ENCODE measurements around the gene TCF4.

TCF4 gene

DNA sequence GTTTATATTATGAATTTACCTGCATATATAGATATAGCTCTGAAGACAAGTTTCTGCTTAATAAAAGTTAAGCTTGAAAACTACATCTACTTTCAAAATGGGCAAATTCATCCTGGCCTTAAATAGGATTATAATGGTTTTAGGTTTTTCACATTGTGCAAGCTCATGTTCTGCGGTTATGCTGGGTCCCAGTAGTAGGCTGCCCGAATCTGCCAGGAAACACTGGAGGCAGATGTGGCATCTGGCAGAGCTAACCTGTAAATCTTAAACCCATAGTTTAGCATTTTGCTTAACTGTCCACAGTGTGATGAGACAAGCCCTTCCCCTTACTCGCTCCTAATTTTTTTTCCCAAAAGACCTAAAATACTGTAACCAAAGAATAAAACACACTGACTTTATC is 234.2 kb downstream of the TCF4 start:
- no peak for DNase-seq (ENCODE audit: insufficient read length, low spot score)
- TF ChIP-seq POLR2A (IDR thresholded peaks at IDR 0.05; ENCODE audit: low read depth, low read length): no peak
- FAIRE-seq: no peak

DNA sequence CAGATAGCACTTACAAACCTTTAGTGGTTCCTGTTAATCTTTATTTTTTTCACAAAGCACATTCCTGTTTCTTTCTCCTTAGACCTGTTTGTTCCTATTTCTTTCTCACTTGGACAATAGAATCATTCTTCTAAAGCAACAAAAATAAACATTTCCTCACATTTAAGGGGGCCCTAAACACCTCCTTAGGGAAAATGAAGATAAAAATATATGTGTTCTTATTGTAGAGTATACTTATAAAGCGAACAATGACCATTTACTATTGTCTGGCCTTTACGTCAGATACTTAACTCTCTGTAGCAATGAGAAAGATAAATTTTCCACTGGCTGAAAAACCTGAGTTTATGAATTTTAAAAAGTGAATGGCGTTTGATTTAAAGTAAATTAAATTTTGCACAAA is 234.6 kb downstream of the TCF4 start:
- FAIRE-seq (no peak), DNase-seq (ENCODE audit: insufficient read length, low spot score) (no peak)
- no peak for TF ChIP-seq POLR2A (IDR thresholded peaks at IDR 0.05; ENCODE audit: low read depth, low read length)

DNA sequence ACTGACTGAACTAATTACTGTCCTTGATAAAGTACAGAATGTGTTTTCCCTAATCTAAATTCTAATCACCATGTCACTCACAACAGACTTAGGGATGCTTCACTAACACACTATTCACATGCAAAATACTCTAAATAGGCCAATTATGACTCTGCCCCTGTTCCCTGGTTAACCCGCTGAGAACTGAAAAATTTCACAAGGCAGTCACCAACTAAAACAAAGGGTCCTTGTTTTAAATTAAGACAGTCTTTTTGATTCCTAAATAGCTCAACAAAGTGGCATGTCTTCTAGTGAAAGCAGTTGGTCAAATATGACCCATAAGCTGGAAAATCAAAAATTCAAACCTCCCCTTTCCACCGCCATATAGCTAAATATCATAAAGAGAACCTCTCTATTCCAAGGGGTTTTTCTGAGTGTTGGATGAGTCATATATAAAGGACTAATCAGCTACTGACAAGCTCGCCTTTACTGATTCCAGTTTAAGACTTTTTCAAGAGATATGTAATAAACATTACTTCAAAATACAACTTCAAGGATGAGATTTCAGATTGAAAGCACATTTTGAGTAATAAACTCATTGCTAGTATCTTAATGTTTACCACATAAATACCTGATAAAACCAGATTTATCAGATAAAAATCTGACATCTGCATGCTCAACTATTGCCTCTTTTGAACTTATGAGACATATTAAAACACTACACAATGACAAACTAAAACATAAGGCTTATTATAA is 235.8 kb downstream of the TCF4 start:
- FAIRE-seq: no peak
- no peak for TF ChIP-seq POLR2A (IDR thresholded peaks at IDR 0.05; ENCODE audit: low read depth, low read length)

DNA sequence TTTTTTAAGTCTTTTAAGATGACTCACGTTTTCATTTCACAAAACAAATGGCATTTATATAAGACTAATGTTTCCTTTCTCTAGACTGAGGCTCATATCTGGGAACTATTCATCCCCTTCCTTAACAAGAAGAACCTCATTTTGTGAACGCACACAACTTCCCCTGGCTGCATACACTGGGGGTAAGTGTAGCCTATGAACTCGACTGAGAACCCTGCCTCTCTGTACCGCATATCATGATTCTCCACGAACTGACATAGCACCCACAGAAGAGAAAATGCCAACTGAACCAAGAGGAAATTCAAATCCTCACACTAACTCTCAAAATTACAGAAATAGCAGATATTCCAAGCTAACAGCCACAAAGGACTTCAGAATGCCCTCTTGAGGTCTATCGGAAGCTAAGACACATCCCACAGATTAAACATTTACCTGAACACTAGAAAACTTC is 236.7 kb downstream of the TCF4 start:
- DNase-seq (ENCODE audit: insufficient read length, low spot score) (no peak), FAIRE-seq (no peak)
- no peak for TF ChIP-seq POLR2A (IDR thresholded peaks at IDR 0.05; ENCODE audit: low read depth, low read length)

More for the DNA sequence above, 235.8 kb downstream of the TCF4 start:
- DNase-seq (ENCODE audit: insufficient read length, low spot score): no peak

DNA sequence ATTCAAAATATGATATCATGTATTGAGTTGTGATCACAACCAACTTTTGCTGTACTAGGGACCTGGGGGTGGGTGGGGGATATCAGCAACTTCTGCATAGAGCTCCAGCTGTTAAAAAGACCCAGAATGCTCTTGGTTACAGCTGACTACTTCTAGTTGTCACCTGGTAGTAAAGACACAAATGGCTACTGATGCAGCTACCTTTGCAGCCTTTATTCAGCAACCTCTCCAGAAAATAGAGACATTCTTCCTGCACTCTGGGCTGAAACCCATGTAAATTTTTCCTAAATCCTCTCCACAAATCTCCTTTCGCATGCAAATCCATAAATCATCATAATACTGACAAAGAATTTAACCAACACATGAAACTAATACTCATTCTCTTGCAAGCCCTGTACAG is 238.3 kb downstream of the TCF4 start:
- FAIRE-seq: no peak
- DNase-seq (ENCODE audit: insufficient read length, low spot score): no peak

DNA sequence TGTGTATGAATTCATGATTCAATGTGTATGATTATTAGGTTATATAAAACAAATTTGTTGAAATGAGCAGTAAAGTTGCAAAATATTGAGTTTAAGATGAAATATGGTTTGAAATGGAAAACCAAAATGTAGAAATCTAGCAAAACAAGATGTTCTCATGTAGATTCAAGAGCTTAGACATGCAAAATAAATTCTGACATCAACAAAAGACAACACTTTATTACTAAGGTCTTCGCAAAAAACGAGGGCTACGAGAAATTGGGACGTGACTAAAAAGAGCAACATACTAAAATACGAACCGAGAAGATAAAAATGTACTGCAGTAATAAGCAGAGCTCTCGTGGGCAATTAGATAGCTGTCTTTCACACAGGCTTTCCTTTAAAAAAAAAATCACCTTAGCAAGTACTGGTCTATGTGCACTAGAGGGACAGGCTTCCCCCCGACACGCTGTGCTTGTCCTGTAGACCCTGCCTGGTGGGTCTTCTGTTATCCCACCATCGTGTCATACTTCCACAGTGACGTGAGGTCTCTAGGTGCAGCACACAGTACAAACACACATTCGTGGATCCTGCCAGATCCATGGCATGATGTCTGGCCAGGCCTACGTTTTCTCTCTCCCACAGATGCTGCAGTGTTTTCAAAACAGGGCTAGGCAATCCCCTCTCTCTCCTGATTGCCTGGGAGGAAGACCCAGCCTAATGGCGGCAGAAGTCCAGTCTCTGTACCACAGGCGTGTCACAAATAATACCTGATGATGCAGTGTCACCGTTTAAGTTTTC is 240.8 kb downstream of the TCF4 start:
- TF ChIP-seq POLR2A (IDR thresholded peaks at IDR 0.05; ENCODE audit: low read depth, low read length): no peak
- no peak for FAIRE-seq
- DNase-seq (ENCODE audit: insufficient read length, low spot score): no peak

More for the DNA sequence above, 238.3 kb downstream of the TCF4 start:
- TF ChIP-seq POLR2A (IDR thresholded peaks at IDR 0.05; ENCODE audit: low read depth, low read length): no peak

DNA sequence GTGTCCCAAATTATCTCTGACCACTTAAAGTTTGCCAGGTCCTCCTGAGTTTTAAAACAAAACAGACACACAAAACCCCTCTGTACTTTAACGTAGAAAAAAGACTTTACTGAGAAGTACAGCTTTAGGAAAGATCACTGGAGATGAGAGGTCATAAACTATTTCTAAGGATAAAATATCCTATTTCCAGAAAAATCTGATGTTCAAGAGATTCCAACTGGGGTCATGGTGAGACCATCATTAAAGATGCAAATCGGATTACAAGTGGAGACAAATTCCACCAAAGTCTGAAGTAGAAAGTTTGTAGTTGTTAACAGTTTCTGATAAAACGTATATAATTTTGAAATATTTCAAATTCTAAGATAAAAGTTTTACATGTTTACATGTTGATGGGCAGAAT is 241.6 kb downstream of the TCF4 start:
- FAIRE-seq: no peak
- no peak for TF ChIP-seq POLR2A (IDR thresholded peaks at IDR 0.05; ENCODE audit: low read depth, low read length)
- DNase-seq (ENCODE audit: insufficient read length, low spot score): no peak

DNA sequence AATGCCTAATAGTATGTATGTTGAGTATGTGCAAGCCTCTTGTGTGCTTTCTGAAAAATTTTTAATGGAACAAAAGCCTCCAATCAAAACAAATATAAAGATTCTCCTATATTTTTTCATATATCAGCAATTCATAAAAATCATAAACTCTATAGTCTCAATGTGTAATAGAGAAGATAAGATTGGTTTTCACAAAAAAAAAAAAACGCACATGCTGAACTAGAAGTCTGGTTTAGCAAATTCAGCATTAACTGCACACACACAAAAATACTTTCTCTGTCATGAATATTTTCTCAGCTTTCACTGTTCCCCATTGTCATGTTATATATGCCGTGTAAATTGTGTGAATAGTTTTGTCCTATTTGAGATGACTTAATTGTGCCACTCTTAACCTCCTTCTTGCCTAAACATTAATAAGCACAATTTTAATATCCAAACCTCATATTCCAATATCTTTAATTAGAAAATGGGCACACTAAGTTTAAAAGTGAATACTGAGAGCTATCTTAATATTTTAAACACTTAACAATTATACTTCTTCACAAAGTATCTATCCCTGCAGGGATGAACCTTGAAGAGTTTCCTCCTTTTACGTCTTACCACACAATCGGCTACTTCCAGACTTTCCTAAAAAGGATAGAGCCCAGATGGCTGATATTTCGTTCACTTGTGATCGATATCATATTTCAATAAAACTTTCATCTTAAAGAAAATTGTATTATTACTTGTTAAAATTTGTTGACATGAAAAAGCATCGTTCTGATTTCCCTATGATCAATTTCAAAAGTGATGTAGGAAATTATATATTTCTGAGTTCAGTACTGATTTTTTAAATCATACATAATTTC is 242.7 kb downstream of the TCF4 start:
- no peak for TF ChIP-seq POLR2A (IDR thresholded peaks at IDR 0.05; ENCODE audit: low read depth, low read length)
- FAIRE-seq: no peak
- no peak for DNase-seq (ENCODE audit: insufficient read length, low spot score)

DNA sequence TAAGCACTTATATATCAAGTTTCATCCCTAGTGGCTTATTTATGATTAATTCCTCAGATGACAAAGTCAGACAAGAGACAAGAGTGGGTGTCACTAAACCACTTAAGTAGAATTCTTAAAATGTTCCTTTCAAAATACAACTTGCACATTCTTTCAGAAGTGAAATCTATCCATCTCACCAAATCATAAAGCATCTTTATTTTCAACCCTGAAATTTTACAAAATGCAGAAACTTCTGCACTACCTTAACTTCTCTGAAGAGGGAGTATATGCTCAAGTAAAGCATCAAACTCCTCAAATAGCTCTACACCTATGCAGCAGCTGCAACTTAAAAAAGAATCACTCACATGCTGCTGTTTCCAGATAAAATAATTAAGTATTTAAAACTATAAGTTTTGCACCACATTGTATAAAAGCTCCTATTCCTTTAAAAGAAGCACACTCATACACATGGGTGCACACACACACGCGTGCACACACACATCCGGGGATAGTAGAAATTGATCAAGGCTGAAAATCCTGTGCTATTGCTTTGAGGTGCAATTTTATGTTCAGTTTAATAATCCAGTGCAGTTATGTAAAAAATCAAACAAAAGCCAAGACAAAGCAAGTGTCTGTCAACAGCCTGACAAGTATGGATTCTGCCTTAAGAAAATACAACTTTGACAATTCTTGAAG is 244.5 kb downstream of the TCF4 start:
- TF ChIP-seq POLR2A (IDR thresholded peaks at IDR 0.05; ENCODE audit: low read depth, low read length): no peak
- FAIRE-seq: no peak
- no peak for DNase-seq (ENCODE audit: insufficient read length, low spot score)

DNA sequence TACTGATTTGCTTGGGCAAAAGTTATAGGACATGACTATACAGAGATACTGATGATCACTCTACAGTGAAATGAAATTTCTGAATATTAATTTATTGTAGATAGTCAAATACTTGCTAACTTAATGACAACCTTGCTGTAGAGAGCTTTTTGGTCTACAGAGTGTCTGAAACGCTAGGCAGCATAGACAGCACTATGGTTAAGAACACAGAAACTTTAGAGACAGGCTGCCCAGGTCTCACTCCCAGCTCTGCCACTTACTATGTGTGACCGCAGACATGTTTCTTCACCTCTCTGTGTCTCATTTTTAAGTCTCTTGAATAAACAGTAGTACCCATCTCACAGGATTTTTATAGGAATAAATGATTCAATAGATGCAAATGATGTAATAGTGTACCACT is 247.0 kb downstream of the TCF4 start:
- no peak for TF ChIP-seq POLR2A (IDR thresholded peaks at IDR 0.05; ENCODE audit: low read depth, low read length)
- DNase-seq (ENCODE audit: insufficient read length, low spot score): no peak
- FAIRE-seq: no peak

DNA sequence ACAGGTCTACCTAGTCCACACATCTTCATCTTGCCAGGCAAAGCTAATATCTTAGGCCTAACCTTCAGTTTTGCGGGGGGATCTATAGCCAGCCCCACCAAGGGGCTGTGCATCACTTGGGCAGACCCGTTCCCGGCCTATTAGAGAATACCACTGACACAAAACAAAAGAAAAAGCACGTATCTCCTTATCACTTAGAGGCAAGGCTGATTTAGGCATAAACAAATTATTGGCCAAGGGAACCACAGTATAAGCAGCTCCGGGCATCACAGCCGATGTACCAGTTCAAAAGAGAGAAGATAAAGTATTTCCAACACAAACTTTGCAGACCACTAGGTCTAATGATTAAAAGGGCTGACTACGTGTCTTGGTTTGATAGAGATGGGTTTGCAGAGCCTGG is 248.0 kb downstream of the TCF4 start:
- TF ChIP-seq POLR2A (IDR thresholded peaks at IDR 0.05; ENCODE audit: low read depth, low read length): no peak
- DNase-seq (ENCODE audit: insufficient read length, low spot score) (no peak), FAIRE-seq (no peak)

DNA sequence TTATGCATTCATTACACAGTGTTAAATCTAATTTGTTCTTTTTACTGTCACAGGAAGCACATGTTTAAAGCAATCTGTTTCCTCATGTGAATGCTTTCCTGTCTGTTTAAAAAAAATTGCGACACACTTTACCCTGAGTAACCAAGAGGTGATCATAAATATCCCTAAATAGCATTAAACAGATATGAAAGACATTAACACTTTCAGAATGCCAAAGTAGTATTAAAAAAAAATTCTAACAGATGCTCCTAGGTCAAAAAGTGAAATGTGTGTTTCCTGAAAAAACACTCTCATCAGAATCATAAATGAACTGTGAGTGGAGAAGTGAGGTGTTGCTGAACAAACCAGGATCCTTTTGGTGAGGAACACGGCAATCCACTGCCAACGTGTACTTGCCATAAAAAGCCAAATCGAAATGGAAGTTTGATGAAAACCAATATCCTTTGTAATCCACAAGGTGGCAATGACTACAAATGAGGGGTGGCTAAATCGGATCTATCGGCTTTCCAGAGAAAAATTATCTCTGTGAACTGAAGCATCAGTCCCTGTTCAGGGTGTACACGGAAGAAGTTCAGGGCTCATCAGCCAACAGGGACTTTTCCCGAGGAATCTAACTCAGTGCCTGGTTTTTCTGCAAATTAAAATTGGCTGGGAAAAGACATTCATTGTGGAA is 248.9 kb downstream of the TCF4 start:
- DNase-seq (ENCODE audit: insufficient read length, low spot score): no peak
- no peak for TF ChIP-seq POLR2A (IDR thresholded peaks at IDR 0.05; ENCODE audit: low read depth, low read length)
- no peak for FAIRE-seq

DNA sequence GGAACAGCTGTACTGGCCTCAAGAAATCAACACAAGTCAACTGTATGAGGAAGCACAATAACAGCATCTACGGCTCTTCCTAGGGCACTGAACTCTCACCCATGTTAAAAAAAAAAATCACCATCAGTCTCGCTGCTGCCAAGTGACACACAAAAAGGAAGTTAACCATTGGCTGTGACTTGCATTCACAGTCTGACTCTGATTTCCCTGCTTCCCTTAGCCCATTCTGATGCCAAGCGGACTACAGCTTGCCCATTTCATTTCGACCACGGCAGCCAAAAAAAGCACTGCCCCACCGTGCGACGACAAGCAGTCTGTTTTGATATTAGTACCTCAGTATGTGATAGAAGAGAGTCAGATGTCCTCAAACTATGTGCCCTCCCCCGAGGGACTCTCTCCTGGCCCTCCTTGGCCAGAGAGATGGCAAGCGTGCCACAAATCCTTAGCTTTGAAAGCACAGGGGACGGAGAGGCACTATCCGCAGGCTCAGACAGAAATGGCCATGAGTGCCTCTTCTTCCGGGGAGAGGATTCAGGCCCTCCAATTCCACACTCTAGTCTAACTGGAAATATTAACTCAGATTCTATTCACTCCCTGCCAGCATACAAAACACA is 250.0 kb downstream of the TCF4 start:
- TF ChIP-seq POLR2A (IDR thresholded peaks at IDR 0.05; ENCODE audit: low read depth, low read length): no peak
- FAIRE-seq (no peak), DNase-seq (ENCODE audit: insufficient read length, low spot score) (no peak)

All from H54 (cell line).